Posterior cingulate gyrus (tissue), 11 donors: ENCODE measurements around the gene DGKZ.

ENCODE experiments used
- DNase-seq, 10 donors: peaks; one replicate each; pipeline versions ENCODE4 v3.0.0 to v3.0.0-alpha.2; 2020 to 2021; ENCODE audit warnings: mixed read lengths in 3 of 10
- intact Hi-C: fragments of 100-400 bp; cut with DNase I; formaldehyde crosslinking; loops from one replicate; pipeline ENCODE4 v1.15.1; 2023

DGKZ gene

GRCh38 chr11:46389450-46390330, 42.4 kb downstream of the DGKZ start:
- intact Hi-C loops, result loop anchor here (2.0 kb wide), 1 partner anchor 149 kb away; no protein-coding TSS in a partner anchor
- peak; percentile 66 to 96 (median 80) for DNase-seq

GRCh38 chr11:46390331-46391171, 43.3 kb downstream of the DGKZ start:
- DNase-seq, result peak in 2 of 10 donors; percentile 69 to 81
- intact Hi-C loops, result no loop called here

- intact Hi-C loops, result no loop called here
- DNase-seq, result peak in 1 of 10 donors; percentile 62
Observed at GRCh38 chr11:46391186-46391577, 43.9 kb downstream of the DGKZ start.

- intact Hi-C loops, result no loop called here
- peak in 9 of 10 donors; percentile 40 to 95 (median 69) for DNase-seq
Observed at GRCh38 chr11:46391578-46392420, 44.5 kb downstream of the DGKZ start, which contains the start of gene CHRM4. TSS of gene CHRM4 (minus strand) at chr11:46391776. CDS start at chr11:46386557, 5,219 bp downstream.

- DNase-seq, result peak in 9 of 10 donors; percentile 56 to 95 (median 75)
- intact Hi-C loops, result no loop called here
Observed at GRCh38 chr11:46392421-46393230, 45.4 kb downstream of the DGKZ start.

- no peak for DNase-seq
- intact Hi-C loops, result no loop called here
Observed at GRCh38 chr11:46393231-46393616, 46.0 kb downstream of the DGKZ start.

GRCh38 chr11:46393759-46394158, 46.5 kb downstream of the DGKZ start:
- DNase-seq, result peak in 1 of 10 donors; percentile 56
- intact Hi-C loops, result no loop called here

- intact Hi-C loops, result no loop called here
- DNase-seq, result peak in 2 of 10 donors; percentile 76 to 77
Observed at GRCh38 chr11:46397526-46397925, 50.3 kb downstream of the DGKZ start.

GRCh38 chr11:46402957-46403902, 56.0 kb downstream of the DGKZ start:
- intact Hi-C loops, result no loop called here
- DNase-seq, result peak in 2 of 10 donors; percentile 18 to 66

GRCh38 chr11:46404476-46405017, 57.3 kb downstream of the DGKZ start:
- intact Hi-C loops, result no loop called here

GRCh38 chr11:46407635-46408034, 60.4 kb downstream of the DGKZ start:
- DNase-seq, result no peak
- intact Hi-C loops, result no loop called here

More at GRCh38 chr11:46404476-46405017, 57.3 kb downstream of the DGKZ start:
- DNase-seq, result peak in 1 of 10 donors; percentile 29

- intact Hi-C loops, result no loop called here
- peak in 1 of 10 donors; percentile 68 for DNase-seq
Observed at GRCh38 chr11:46408407-46408986, 61.2 kb downstream of the DGKZ start.

GRCh38 chr11:46410021-46410420, 62.8 kb downstream of the DGKZ start:
- intact Hi-C loops, result no loop called here
- DNase-seq, result peak in 1 of 10 donors; percentile 86

- no peak for DNase-seq
- intact Hi-C loops, result no loop called here
Observed at GRCh38 chr11:46413760-46414465, 66.7 kb downstream of the DGKZ start.

GRCh38 chr11:46414466-46414796, 67.2 kb downstream of the DGKZ start:
- DNase-seq, result peak in 1 of 10 donors; percentile 69
- intact Hi-C loops, result no loop called here

- peak in 1 of 10 donors; percentile 87 for DNase-seq
- intact Hi-C loops, result no loop called here
Observed at GRCh38 chr11:46414879-46415278, 67.6 kb downstream of the DGKZ start.

GRCh38 chr11:46417711-46418110, 70.4 kb downstream of the DGKZ start:
- intact Hi-C loops, result no loop called here
- no peak for DNase-seq
